ENCODE measurements around the gene MAPKAPK2. TPM values are rescaled to one million over a fixed set of nuclear protein-coding genes. Genes with fewer than 3 reads are reported as not detected.

Gene MAPKAPK2
- total RNA-seq, 2 experiments from 2014 or later: 157 to 166 TPM

DNA sequence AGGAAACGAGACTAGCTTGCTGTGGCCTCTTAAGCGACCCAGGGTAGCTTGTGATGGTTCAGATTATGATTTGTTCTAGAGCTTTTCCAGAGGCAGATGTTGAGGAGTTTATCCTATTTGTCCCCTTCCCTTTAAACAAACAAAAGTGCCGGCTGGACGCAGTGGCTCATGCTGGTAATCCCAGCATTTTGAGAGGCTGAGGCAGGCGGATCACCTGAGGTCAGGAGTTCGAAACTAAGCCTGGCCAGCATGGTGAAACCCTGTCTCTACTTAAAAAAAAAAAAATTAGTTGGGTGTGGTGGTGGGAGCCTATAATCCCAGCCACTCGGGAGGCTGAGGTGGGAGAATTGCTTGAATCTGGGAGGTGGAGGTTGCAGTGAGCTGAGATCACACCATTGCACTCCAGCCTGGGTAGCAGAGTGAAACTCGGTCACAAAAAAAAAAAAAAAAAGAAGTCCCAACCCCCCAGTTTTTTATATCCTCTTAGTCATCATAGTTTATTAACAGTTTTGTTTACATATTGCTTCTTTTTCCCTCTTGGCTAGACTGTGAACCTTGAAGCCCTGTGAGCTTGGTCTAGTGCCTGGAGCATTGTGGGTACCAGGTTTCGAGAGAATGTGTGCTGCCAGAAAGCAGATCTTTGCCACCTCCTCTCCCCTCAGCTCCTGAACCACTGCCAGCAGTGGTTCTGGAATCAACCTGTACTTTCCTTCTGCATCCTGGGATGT is 29.8 kb downstream of the MAPKAPK2 start:
- peak overlapping the region; percentile 57 for H3K4me3 Mint-ChIP-seq
- no peaks in the 10 kb centered on the region for H3K36me3 Mint-ChIP-seq (ENCODE audit: low read depth)
- ChIA-PET POLR2A (interaction anchor here (0.7 to 1.4 kb wide), 7 partner anchors 9 to 207 kb away, joined by 3 to 9 read pairs (median 3); partner anchors contain the start of gene FCMR), CTCF (interaction anchor here (0.7 to 2.1 kb wide), 9 partner anchors 8 to 335 kb away, joined by 3 to 14 read pairs (median 4); no protein-coding TSS in a partner anchor)
- TF ChIP-seq CTCF (IDR thresholded peaks at IDR 0.05): no peak
- no peak overlapping the region for H3K4me3 ChIP-seq (ENCODE audit: low read length)
- H3K27me3 Mint-ChIP-seq: no peaks in the 10 kb centered on the region
- H3K27me3 ChIP-seq (ENCODE audit: control insufficient read depth in 1 of 2, insufficient read depth in 2 of 2, low read length in 2 of 2): no peaks in the 10 kb centered on the region
- no peaks in the 10 kb centered on the region for H3K9me3 ChIP-seq (ENCODE audit: control insufficient read depth in 1 of 2, insufficient read depth in 1 of 2, low read length in 2 of 2)
- H3K27ac Mint-ChIP-seq: peak overlapping the region; percentile 83
- DNase-seq (peak in 4 of 14 experiments; percentile 43 to 75 (median 58)), ATAC-seq (ENCODE audit: poor library complexity) (peak; percentile 59)
- H3K4me1 ChIP-seq (ENCODE audit: insufficient read depth, low read length): peaks cover 71% of the 10 kb centered on the region
- H3K4me1 Mint-ChIP-seq (ENCODE audit: low read depth): peaks cover 82% of the 10 kb centered on the region
- H3K9me3 Mint-ChIP-seq: no peaks in the 10 kb centered on the region
- intact Hi-C loops (cut with DNase I, micrococcal nuclease): loop anchor here (5.0 kb wide), 2 partner anchors 32 to 728 kb away; partner anchors contain the start of gene MAPKAPK2 (in 1 of the 2)
- H3K36me3 ChIP-seq (ENCODE audit: insufficient read depth, low read length): no peaks in the 10 kb centered on the region
- peak overlapping the region in 1 of 2 donors; percentile 14 for H3K27ac ChIP-seq (ENCODE audit: low read depth in 1 of 2, low read length in 2 of 2)

- Histone ChIP-seq H3K4me3 (ENCODE audit: low read length) (no peak overlapping the region), H3K4me1 (ENCODE audit: insufficient read depth, low read length) (peaks cover 69% of the 10 kb centered on the region), H3K27me3 (ENCODE audit: control insufficient read depth in 1 of 2, insufficient read depth in 2 of 2, low read length in 2 of 2) (no peaks in the 10 kb centered on the region), H3K36me3 (ENCODE audit: insufficient read depth, low read length) (no peaks in the 10 kb centered on the region), H3K27ac (ENCODE audit: low read depth in 1 of 2, low read length in 2 of 2) (peak overlapping the region in 1 of 2 donors; percentile 14), H3K9me3 (ENCODE audit: control insufficient read depth in 1 of 2, insufficient read depth in 1 of 2, low read length in 2 of 2) (no peaks in the 10 kb centered on the region)
- ATAC-seq (ENCODE audit: poor library complexity) (no peak), DNase-seq (no peak)
- intact Hi-C loops (cut with DNase I, micrococcal nuclease): loop anchor here (5.0 kb wide), 2 partner anchors 33 to 727 kb away; partner anchors contain the start of gene MAPKAPK2 (in 1 of the 2)
- no peaks in the 10 kb centered on the region for H3K9me3 Mint-ChIP-seq
- TF ChIP-seq CTCF (IDR thresholded peaks at IDR 0.05): no peak
- H3K4me1 Mint-ChIP-seq (ENCODE audit: low read depth): peaks cover 81% of the 10 kb centered on the region
- no peaks in the 10 kb centered on the region for H3K27me3 Mint-ChIP-seq
- ChIA-PET POLR2A (interaction anchor here (0.6 to 1.4 kb wide), 8 partner anchors 9 to 198 kb away, joined by 3 to 9 read pairs (median 3); no protein-coding TSS in a partner anchor), CTCF (interaction anchor here (0.7 to 2.1 kb wide), 8 partner anchors 9 to 335 kb away, joined by 3 to 14 read pairs (median 4); no protein-coding TSS in a partner anchor)
- H3K27ac Mint-ChIP-seq: peak overlapping the region; percentile 83
- H3K36me3 Mint-ChIP-seq (ENCODE audit: low read depth): no peaks in the 10 kb centered on the region
- H3K4me3 Mint-ChIP-seq: peak overlapping the region; percentile 57
Observed at GRCh38 chr1:206715120-206715519, 30.4 kb downstream of the MAPKAPK2 start.

DNA sequence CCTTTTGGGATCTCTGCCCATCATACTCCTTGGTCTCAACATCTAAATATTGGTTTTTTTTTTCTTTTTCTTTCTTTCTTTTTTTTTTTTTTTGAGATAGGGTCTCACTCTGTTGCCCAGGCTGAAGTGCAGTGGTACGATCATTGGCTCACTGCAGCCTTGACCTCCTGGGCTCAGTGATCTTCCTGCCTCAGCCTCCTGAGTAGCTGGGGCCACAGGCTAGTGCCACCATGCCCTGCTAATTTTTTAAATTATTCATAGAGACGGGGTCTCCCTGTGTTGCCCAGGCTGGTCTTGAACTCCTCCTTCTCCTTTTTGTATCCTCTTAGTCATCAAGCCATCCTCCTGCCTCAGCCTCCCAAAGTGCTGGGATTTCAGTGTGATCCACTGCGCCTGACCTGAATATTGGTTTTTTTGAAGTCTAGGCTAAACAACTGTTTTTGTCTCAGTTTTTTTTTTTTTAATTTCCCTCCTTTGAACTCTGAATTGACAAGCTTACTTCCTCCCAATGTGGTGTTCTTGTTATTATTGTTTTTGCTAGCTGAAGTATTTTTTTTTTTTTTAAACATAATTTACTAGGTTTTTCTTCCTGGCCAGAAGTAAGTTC is 30.9 kb downstream of the MAPKAPK2 start:
- peak overlapping the region; percentile 83 for H3K27ac Mint-ChIP-seq
- ChIA-PET CTCF (interaction anchor here (0.7 to 2.1 kb wide), 5 partner anchors 10 to 334 kb away, joined by 3 to 14 read pairs (median 4); no protein-coding TSS in a partner anchor), POLR2A (interaction anchor here (0.6 to 1.5 kb wide), 12 partner anchors 9 to 186 kb away, joined by 3 to 9 read pairs (median 4); partner anchors contain the start of gene MAPKAPK2)
- ATAC-seq (ENCODE audit: poor library complexity) (peak; percentile 52), DNase-seq (peak in 7 of 14 experiments; percentile 32 to 79 (median 33))
- peaks cover 77% of the 10 kb centered on the region for H3K4me1 Mint-ChIP-seq (ENCODE audit: low read depth)
- no peaks in the 10 kb centered on the region for H3K27me3 ChIP-seq (ENCODE audit: control insufficient read depth in 1 of 2, insufficient read depth in 2 of 2, low read length in 2 of 2)
- no peaks in the 10 kb centered on the region for H3K27me3 Mint-ChIP-seq
- intact Hi-C loops (cut with DNase I, micrococcal nuclease): loop anchor here (2.0 to 5.0 kb wide), 3 partner anchors 13 to 727 kb away; partner anchors contain the start of gene MAPKAPK2 (in 1 of the 2)
- H3K4me1 ChIP-seq (ENCODE audit: insufficient read depth, low read length): peaks cover 72% of the 10 kb centered on the region
- no peaks in the 10 kb centered on the region for H3K36me3 ChIP-seq (ENCODE audit: insufficient read depth, low read length)
- no peak for TF ChIP-seq CTCF (IDR thresholded peaks at IDR 0.05)
- no peaks in the 10 kb centered on the region for H3K9me3 ChIP-seq (ENCODE audit: control insufficient read depth in 1 of 2, insufficient read depth in 1 of 2, low read length in 2 of 2)
- H3K27ac ChIP-seq (ENCODE audit: low read depth in 1 of 2, low read length in 2 of 2): peak overlapping the region in 1 of 2 donors; percentile 61
- no peaks in the 10 kb centered on the region for H3K9me3 Mint-ChIP-seq
- peak overlapping the region; percentile 57 for H3K4me3 Mint-ChIP-seq
- no peaks in the 10 kb centered on the region for H3K36me3 Mint-ChIP-seq (ENCODE audit: low read depth)
- H3K4me3 ChIP-seq (ENCODE audit: low read length): no peak overlapping the region

All from CD4-positive, alpha-beta T cell (primary cell).